NB4 (cell line): ENCODE measurements around the gene SBF1.

Experiments used
- MAX ChIP-seq: IDR thresholded peaks from 2 replicates; pipeline ENCODE4 v1.6.1; 2011; ENCODE audit warnings: low read depth, low read length
- MYC ChIP-seq: IDR thresholded peaks from 2 replicates; pipeline ENCODE4 v1.6.1; 2011; ENCODE audit warnings: low read depth, low read length
- POLR2A ChIP-seq: IDR thresholded peaks from 2 replicates; pipeline ENCODE4 v1.6.1; 2011; ENCODE audit warnings: mild to moderate bottlenecking; ENCODE audit not compliant: insufficient read length; ENCODE audit errors: extremely low read depth
- TF ChIP-seq, protein P1 (sequence below): IDR thresholded peaks from one replicate; pipeline ENCODE4 v1.5.1; 2012; ENCODE audit warnings: low read depth, low read length

GRCh38 chr22:50517495-50518260, 42.8 kb upstream of the SBF1 start:
- TF ChIP-seq, protein P1, sequence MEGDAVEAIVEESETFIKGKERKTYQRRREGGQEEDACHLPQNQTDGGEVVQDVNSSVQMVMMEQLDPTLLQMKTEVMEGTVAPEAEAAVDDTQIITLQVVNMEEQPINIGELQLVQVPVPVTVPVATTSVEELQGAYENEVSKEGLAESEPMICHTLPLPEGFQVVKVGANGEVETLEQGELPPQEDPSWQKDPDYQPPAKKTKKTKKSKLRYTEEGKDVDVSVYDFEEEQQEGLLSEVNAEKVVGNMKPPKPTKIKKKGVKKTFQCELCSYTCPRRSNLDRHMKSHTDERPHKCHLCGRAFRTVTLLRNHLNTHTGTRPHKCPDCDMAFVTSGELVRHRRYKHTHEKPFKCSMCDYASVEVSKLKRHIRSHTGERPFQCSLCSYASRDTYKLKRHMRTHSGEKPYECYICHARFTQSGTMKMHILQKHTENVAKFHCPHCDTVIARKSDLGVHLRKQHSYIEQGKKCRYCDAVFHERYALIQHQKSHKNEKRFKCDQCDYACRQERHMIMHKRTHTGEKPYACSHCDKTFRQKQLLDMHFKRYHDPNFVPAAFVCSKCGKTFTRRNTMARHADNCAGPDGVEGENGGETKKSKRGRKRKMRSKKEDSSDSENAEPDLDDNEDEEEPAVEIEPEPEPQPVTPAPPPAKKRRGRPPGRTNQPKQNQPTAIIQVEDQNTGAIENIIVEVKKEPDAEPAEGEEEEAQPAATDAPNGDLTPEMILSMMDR = no peak
- TF ChIP-seq POLR2A = no peak
- no peak for TF ChIP-seq MAX
- TF ChIP-seq MYC = no peak
